Endothelial cell of umbilical vein (primary cell): Measurements from ENCODE around the gene KIF19.

Experiments used
- EZH2 ChIP-seq: IDR thresholded peaks from 2 replicates; pipeline ENCODE4 v1.6.1; 2012; ENCODE audit warnings: borderline replicate concordance, low read depth, mild to moderate bottlenecking, moderate library complexity, low read length, inconsistent platforms; ENCODE audit not compliant: severe bottlenecking
- FOS ChIP-seq: IDR thresholded peaks from 2 replicates; pipeline ENCODE4 v1.6.1; 2011; ENCODE audit warnings: mild to moderate bottlenecking, low read length, moderate library complexity, borderline replicate concordance; ENCODE audit not compliant: insufficient read depth
- JUN ChIP-seq: IDR thresholded peaks from 2 replicates; pipeline ENCODE4 v1.6.1; 2011; ENCODE audit warnings: borderline replicate concordance, low read depth; ENCODE audit not compliant: insufficient read length, insufficient read depth
- MAX ChIP-seq: IDR thresholded peaks from 2 replicates; pipeline ENCODE4 v1.6.1; 2011; ENCODE audit not compliant: insufficient read depth, insufficient read length
- MYC ChIP-seq: IDR thresholded peaks from one replicate; pipeline ENCODE4 v1.6.1; 2011; ENCODE audit warnings: mild to moderate bottlenecking, low read depth, low read length
- POLR2A ChIP-seq: IDR thresholded peaks from 2 replicates; pipeline ENCODE4 v1.6.1; 2012; ENCODE audit warnings: low read depth, mild to moderate bottlenecking, control low read depth, low read length
- POLR2AphosphoS5 ChIP-seq: IDR thresholded peaks from 2 replicates; pipeline ENCODE4 v1.6.1; 2012; ENCODE audit warnings: low read depth, mild to moderate bottlenecking, control low read depth, low read length, moderate library complexity; ENCODE audit not compliant: insufficient read depth
- TF ChIP-seq, protein P1 (sequence below), 2 donors: IDR thresholded peaks; 1 replicate in 1 of 2; 2 replicates in 1 of 2; pipeline ENCODE4 v1.5.1; 2011; ENCODE audit warnings: low read length in 2 of 2, mild to moderate bottlenecking in 2 of 2, moderate library complexity in 2 of 2, control low read depth in 1 of 2, inconsistent platforms in 1 of 2, low read depth in 1 of 2; ENCODE audit not compliant: insufficient read depth in 1 of 2; ENCODE audit errors: extremely low read depth in 1 of 2

GRCh38 chr17:74389937-74390679 lies 64.1 kb downstream of the KIF19 start:
- TF ChIP-seq, protein P1, sequence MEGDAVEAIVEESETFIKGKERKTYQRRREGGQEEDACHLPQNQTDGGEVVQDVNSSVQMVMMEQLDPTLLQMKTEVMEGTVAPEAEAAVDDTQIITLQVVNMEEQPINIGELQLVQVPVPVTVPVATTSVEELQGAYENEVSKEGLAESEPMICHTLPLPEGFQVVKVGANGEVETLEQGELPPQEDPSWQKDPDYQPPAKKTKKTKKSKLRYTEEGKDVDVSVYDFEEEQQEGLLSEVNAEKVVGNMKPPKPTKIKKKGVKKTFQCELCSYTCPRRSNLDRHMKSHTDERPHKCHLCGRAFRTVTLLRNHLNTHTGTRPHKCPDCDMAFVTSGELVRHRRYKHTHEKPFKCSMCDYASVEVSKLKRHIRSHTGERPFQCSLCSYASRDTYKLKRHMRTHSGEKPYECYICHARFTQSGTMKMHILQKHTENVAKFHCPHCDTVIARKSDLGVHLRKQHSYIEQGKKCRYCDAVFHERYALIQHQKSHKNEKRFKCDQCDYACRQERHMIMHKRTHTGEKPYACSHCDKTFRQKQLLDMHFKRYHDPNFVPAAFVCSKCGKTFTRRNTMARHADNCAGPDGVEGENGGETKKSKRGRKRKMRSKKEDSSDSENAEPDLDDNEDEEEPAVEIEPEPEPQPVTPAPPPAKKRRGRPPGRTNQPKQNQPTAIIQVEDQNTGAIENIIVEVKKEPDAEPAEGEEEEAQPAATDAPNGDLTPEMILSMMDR (IDR thresholded peaks at IDR 0.05; ENCODE audit: extremely low read depth in 1 of 2, insufficient read depth in 1 of 2, low read depth in 1 of 2, low read length in 2 of 2): no peak
- TF ChIP-seq POLR2A (no peak), EZH2 (no peak), POLR2AphosphoS5 (no peak), JUN (no peak), MYC (no peak), MAX (no peak), FOS (no peak)
